IPS-18c (cell line): ENCODE measurements around the gene CPM.
"Not testable (repeated sequence)": the region's sequence is repeated elsewhere in the genome, so short reads cannot be mapped to it uniquely, and the experiment has no call there.

Source experiments
- H3K4me3 ChIP-seq: 2 replicates; pipeline ENCODE4 v1.7.0; 2013; ENCODE audit warnings: low read depth, mild to moderate bottlenecking, low read length, moderate library complexity; ENCODE audit not compliant: insufficient read depth
- H3K9me3 ChIP-seq: one replicate; pipeline ENCODE4 v1.6.1; 2013; ENCODE audit warnings: mild to moderate bottlenecking, low read length, moderate library complexity; ENCODE audit not compliant: control insufficient read depth, insufficient read depth

The CPM gene

GRCh38 chr12:68871396-68871795 lies 61.6 kb downstream of the CPM start:
- H3K4me3 ChIP-seq: no peak overlapping the region
- no peaks in the 10 kb centered on the region for H3K9me3 ChIP-seq

- Histone ChIP-seq H3K9me3 (no peaks in the 10 kb centered on the region), H3K4me3 (no peak overlapping the region)
Measured at GRCh38 chr12:68870443-68870842, 62.5 kb downstream of the CPM start.

- Histone ChIP-seq H3K4me3 (no peak overlapping the region), H3K9me3 (no peaks in the 10 kb centered on the region)
Measured at GRCh38 chr12:68870011-68870410, 63.0 kb downstream of the CPM start.

GRCh38 chr12:68868043-68868790 lies 64.8 kb downstream of the CPM start:
- Histone ChIP-seq H3K4me3 (no peak overlapping the region), H3K9me3 (no peaks in the 10 kb centered on the region)

GRCh38 chr12:68867606-68868005 lies 65.4 kb downstream of the CPM start:
- no peak overlapping the region for H3K4me3 ChIP-seq
- H3K9me3 ChIP-seq: no peaks in the 10 kb centered on the region

GRCh38 chr12:68866950-68867349 lies 66.0 kb downstream of the CPM start:
- Histone ChIP-seq H3K4me3 (no peak overlapping the region), H3K9me3 (no peaks in the 10 kb centered on the region)

- Histone ChIP-seq H3K9me3 (no peaks in the 10 kb centered on the region), H3K4me3 (no peak overlapping the region)
Measured at GRCh38 chr12:68865399-68866164, 67.4 kb downstream of the CPM start.

GRCh38 chr12:68864604-68865003 lies 68.4 kb downstream of the CPM start:
- no peak overlapping the region for H3K4me3 ChIP-seq

GRCh38 chr12:68863886-68864454 lies 69.0 kb downstream of the CPM start:
- H3K4me3 ChIP-seq, H3K9me3 ChIP-seq: not testable (repeated sequence)

More at GRCh38 chr12:68864604-68865003, 68.4 kb downstream of the CPM start:
- H3K9me3 ChIP-seq: no peaks in the 10 kb centered on the region

- no peak overlapping the region for H3K4me3 ChIP-seq
- H3K9me3 ChIP-seq: no peaks in the 10 kb centered on the region
Measured at GRCh38 chr12:68863109-68863770, 69.7 kb downstream of the CPM start.

GRCh38 chr12:68861890-68862289 lies 71.1 kb downstream of the CPM start:
- H3K9me3 ChIP-seq: no peaks in the 10 kb centered on the region
- H3K4me3 ChIP-seq: no peak overlapping the region

GRCh38 chr12:68856510-68856909 lies 76.5 kb downstream of the CPM start:
- H3K4me3 ChIP-seq: no peak overlapping the region
- no peaks in the 10 kb centered on the region for H3K9me3 ChIP-seq

- H3K4me3 ChIP-seq: no peak overlapping the region
- H3K9me3 ChIP-seq: no peaks in the 10 kb centered on the region
Measured at GRCh38 chr12:68855771-68856170, 77.2 kb downstream of the CPM start.

- Histone ChIP-seq H3K9me3 (no peaks in the 10 kb centered on the region), H3K4me3 (no peak overlapping the region)
Measured at GRCh38 chr12:68855111-68855510, 77.9 kb downstream of the CPM start.

GRCh38 chr12:68854554-68854953 lies 78.4 kb downstream of the CPM start:
- H3K9me3 ChIP-seq: no peaks in the 10 kb centered on the region
- H3K4me3 ChIP-seq: no peak overlapping the region

- no peak overlapping the region for H3K4me3 ChIP-seq
- no peaks in the 10 kb centered on the region for H3K9me3 ChIP-seq
Measured at GRCh38 chr12:68854078-68854468, 78.9 kb downstream of the CPM start.

- H3K9me3 ChIP-seq: no peaks in the 10 kb centered on the region
Measured at GRCh38 chr12:68853396-68854077, 79.4 kb downstream of the CPM start.

More at GRCh38 chr12:68853396-68854077, 79.4 kb downstream of the CPM start:
- H3K4me3 ChIP-seq: no peak overlapping the region
